ENCODE measurements around the gene APCDD1L.

Gene APCDD1L
- total RNA-seq = 0 reads per million in 3 experiments

- no peak for DNase-seq
These were observed at the start of gene APCDD1L for GRCh38 chr20:58515233-58516212. APCDD1L (minus strand) TSS chr20:58515399; CDS start chr20:58514707, 692 bp downstream.

- no peak for DNase-seq
These were observed 44.1 kb upstream of the APCDD1L start for GRCh38 chr20:58559368-58559729.

- DNase-seq = no peak
These were observed 43.5 kb upstream of the APCDD1L start for GRCh38 chr20:58558486-58559367.

- no peak for DNase-seq
These were observed 42.6 kb upstream of the APCDD1L start for GRCh38 chr20:58557733-58558342.

- DNase-seq = no peak
These were observed 41.8 kb upstream of the APCDD1L start for GRCh38 chr20:58556961-58557360.

- no peak for DNase-seq
These were observed 40.0 kb upstream of the APCDD1L start for GRCh38 chr20:58555078-58555765.

- no peak for DNase-seq
These were observed 39.3 kb upstream of the APCDD1L start for GRCh38 chr20:58554541-58554940.

- DNase-seq = no peak
These were observed 38.6 kb upstream of the APCDD1L start for GRCh38 chr20:58553841-58554240.

GRCh38 chr20:58553166-58553696 lies 38.0 kb upstream of the APCDD1L start:
- DNase-seq = no peak

- no peak for DNase-seq
These were observed 37.3 kb upstream of the APCDD1L start for GRCh38 chr20:58552366-58552934.

- DNase-seq = no peak
These were observed 36.4 kb upstream of the APCDD1L start for GRCh38 chr20:58551631-58552030.

GRCh38 chr20:58550275-58551059 lies 35.3 kb upstream of the APCDD1L start:
- no peak for DNase-seq

GRCh38 chr20:58549231-58550209 lies 34.3 kb upstream of the APCDD1L start:
- DNase-seq = no peak

- no peak for DNase-seq
These were observed 32.6 kb upstream of the APCDD1L start for GRCh38 chr20:58547623-58548475.

GRCh38 chr20:58546756-58547622 lies 31.8 kb upstream of the APCDD1L start:
- DNase-seq = no peak

GRCh38 chr20:58546416-58546711 lies 31.2 kb upstream of the APCDD1L start:
- DNase-seq = no peak

- no peak for DNase-seq
These were observed 30.6 kb upstream of the APCDD1L start for GRCh38 chr20:58545565-58546415.
